Activated CD8-positive, alpha-beta T cell treated with anti-CD3 and anti-CD28 coated beads, Interleukin-2, amount 10 ng/mL, durations not matched to agents 7 days and 5 days (primary cell): ENCODE measurements around the gene RAD54L2. TPM values are rescaled to one million over a fixed set of nuclear protein-coding genes. Genes with fewer than 3 reads are reported as not detected.

Source experiments
- ATAC-seq: fragments of 150-1000 bp; cut with Tn5 transposase; one replicate; pipeline ENCODE4 v1.10.0; 2021; ENCODE audit warnings: moderate library complexity
- CTCF ChIA-PET: fragments of 350-600 bp; sonication (Branson Sonifier 250); formaldehyde crosslinking; loops from one replicate; lab custom pipeline; 2021; ENCODE audit warnings: antibody characterized with exemption; lab: Charles Lee
- POLR2A ChIA-PET: fragments of 350-600 bp; sonication (Branson Sonifier 250); formaldehyde crosslinking; loops from one replicate; lab custom pipeline; 2021; ENCODE audit warnings: antibody characterized with exemption; lab: Charles Lee
- DNase-seq: peaks from one replicate; pipeline ENCODE4 v3.0.0-alpha.2; 2020
- H3K27ac Mint-ChIP-seq: one replicate; pipeline ENCODE4 v1.8.0; 2021; ENCODE audit warnings: mild to moderate bottlenecking, mixed read lengths
- H3K27me3 Mint-ChIP-seq: one replicate; pipeline ENCODE4 v1.8.0; 2021; ENCODE audit warnings: low read depth, mixed read lengths
- H3K36me3 Mint-ChIP-seq: one replicate; pipeline ENCODE4 v1.8.0; 2021; ENCODE audit warnings: low read depth, mixed read lengths
- H3K4me1 Mint-ChIP-seq: one replicate; pipeline ENCODE4 v1.8.0; 2021; ENCODE audit warnings: low read depth, mixed read lengths
- H3K4me3 Mint-ChIP-seq: one replicate; pipeline ENCODE4 v1.8.0; 2021; ENCODE audit warnings: mild to moderate bottlenecking, mixed read lengths
- H3K9me3 Mint-ChIP-seq: one replicate; pipeline ENCODE4 v1.8.0; 2022; ENCODE audit warnings: mixed read lengths; ENCODE audit not compliant: insufficient read depth
- total RNA-seq, 2 experiments: library from RNA; stranded (reverse); gene quantifications; one replicate each; pipeline ENCODE4 v1.2.3, GENCODE V29; 2021

RAD54L2 gene, protein sequence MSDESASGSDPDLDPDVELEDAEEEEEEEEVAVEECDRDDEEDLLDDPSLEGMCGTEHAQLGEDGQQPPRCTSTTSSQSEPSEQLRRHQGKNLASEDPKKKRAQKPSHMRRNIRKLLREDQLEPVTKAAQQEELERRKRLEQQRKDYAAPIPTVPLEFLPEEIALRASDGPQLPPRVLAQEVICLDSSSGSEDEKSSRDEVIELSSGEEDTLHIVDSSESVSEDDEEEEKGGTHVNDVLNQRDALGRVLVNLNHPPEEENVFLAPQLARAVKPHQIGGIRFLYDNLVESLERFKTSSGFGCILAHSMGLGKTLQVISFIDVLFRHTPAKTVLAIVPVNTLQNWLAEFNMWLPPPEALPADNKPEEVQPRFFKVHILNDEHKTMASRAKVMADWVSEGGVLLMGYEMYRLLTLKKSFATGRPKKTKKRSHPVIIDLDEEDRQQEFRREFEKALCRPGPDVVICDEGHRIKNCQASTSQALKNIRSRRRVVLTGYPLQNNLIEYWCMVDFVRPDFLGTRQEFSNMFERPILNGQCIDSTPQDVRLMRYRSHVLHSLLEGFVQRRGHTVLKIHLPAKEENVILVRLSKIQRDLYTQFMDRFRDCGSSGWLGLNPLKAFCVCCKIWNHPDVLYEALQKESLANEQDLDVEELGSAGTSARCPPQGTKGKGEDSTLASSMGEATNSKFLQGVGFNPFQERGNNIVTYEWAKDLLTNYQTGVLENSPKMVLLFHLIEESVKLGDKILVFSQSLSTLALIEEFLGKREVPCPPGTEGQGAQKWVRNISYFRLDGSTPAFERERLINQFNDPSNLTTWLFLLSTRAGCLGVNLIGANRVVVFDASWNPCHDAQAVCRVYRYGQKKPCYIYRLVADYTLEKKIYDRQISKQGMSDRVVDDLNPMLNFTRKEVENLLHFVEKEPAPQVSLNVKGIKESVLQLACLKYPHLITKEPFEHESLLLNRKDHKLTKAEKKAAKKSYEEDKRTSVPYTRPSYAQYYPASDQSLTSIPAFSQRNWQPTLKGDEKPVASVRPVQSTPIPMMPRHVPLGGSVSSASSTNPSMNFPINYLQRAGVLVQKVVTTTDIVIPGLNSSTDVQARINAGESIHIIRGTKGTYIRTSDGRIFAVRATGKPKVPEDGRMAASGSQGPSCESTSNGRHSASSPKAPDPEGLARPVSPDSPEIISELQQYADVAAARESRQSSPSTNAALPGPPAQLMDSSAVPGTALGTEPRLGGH (N-terminal part only)
- total RNA-seq, result 10 to 100 TPM; 28.8 to 28.9 TPM

DNA sequence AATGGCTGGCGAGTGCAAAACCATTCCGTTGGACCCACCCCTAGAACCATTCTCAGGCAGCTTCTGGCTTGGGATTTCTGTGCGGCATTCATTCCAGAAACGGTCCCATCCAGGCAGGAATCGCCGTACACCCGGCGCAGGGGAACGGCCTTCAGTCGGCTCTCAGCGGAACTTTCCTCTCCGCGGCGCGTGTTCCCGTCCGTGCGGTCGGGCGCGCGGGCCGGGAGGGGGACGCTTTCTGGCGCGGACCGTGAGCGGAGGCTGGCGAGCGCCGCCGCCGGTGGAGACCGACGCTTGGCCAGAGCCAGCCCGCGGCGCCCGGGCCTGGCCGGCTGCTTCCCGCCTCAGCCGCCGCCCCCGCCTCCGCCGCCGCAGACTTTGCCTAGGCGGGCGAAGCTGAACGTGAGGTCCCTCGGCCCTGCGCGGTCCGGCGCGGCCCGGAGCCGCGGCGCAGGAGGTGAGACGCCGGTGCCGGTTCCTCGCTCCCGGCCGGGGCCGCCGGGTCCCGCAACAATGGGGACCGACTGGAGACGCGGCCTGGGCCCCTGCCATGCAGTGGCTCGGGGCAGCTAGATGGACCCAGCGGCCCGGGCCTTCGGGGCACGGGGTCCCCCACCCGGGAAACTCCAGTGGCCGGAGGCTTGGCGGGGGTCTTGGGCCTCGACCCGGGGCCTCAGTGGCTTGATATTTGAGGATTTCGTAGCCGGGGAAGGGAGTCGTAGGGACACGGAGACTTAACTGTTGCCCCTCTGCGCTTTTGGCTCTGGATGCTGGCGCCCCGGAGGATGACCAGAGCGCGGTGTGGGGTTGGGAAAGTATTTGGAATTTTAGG lies at the start of gene RAD54L2:
Gene RAD54L2, plus strand, starts transcription at position 261 of the 832 bp plus-strand sequence. CDS start 51,702 bp downstream, outside the sequence.
- peak within 1 kb of the TSS; percentile 86 for H3K4me3 Mint-ChIP-seq
- POLR2A ChIA-PET, result interaction anchor here (0.9 to 1.2 kb wide), 2 partner anchors 16 to 38 kb away, joined by 3 to 7 read pairs; no protein-coding TSS in a partner anchor
- peaks cover 9% of the 10 kb centered on the region for H3K36me3 Mint-ChIP-seq
- H3K9me3 Mint-ChIP-seq, result no peaks in the 10 kb centered on the region
- ATAC-seq, result peak; percentile 93
- H3K27me3 Mint-ChIP-seq, result no peaks in the 10 kb centered on the region
- H3K27ac Mint-ChIP-seq, result peak within 1 kb of the TSS; percentile 84
- peak; percentile 75 for DNase-seq
- CTCF ChIA-PET, result interaction anchor here (1.0 to 7.3 kb wide), 7 partner anchors 38 to 180 kb away, joined by 3 to 56 read pairs (median 5); partner anchors contain the start of gene DCAF1
- peaks cover 33% of the 10 kb centered on the region for H3K4me1 Mint-ChIP-seq

DNA sequence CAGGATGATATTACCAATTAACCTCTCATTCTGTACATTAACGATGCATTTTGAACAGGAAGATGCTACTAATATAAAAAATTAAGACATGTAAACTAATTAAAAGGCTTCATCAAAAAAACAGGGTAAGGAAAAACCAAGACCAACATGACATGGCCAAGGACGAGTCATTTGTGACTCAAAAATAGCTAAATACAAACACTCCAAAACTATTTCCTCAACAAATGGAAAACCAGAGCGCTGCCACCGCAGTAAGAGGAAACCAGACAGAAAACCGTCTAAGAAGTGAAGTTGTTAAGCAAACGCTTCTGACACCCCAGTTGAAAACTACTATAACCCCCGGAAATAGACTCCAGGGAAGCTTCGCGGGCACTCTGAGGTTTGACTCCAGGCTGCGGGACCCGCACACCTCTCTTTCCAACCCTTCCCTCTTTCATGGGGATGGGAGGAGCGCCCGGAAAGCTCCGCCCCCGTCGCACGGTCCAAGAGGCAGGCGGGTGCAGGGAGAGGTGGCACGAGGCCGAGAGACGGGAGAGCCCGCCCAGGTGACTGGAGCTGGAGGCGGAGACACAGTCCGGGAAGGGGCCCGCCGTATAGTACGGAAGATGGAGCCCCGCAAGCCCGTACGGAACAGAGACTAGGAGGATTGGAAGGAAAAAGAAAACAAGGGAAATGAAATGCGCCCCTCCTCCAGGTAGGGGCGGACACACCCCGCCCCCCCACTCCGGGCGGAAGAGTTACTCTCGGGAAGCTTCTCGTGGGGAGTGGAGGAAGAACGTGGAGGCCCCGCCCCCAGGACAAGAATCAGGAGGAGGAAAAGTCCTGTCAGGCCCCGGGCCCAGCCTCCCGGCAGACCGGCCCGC lies 39.4 kb upstream of the RAD54L2 start:
- Mint-ChIP-seq H3K27ac (peak overlapping the region; percentile 98), H3K4me3 (peak overlapping the region; percentile 84), H3K9me3 (no peaks in the 10 kb centered on the region), H3K4me1 (peaks cover 23% of the 10 kb centered on the region), H3K36me3 (peaks cover 5% of the 10 kb centered on the region), H3K27me3 (no peaks in the 10 kb centered on the region)
- peak; percentile 89 for DNase-seq
- ChIA-PET CTCF (interaction anchor here (0.7 to 7.1 kb wide), 18 partner anchors 12 to 882 kb away, joined by 3 to 238 read pairs (median 14); partner anchors contain the start of genes MANF, MAPKAPK3, RAD54L2 and RBM15B), POLR2A (interaction anchor here (0.5 to 4.8 kb wide), 24 partner anchors 10 to 930 kb away, joined by 3 to 39 read pairs (median 3); partner anchors contain the start of genes CISH, HEMK1, MANF and MAPKAPK3)
- peak; percentile 77 for ATAC-seq

DNA sequence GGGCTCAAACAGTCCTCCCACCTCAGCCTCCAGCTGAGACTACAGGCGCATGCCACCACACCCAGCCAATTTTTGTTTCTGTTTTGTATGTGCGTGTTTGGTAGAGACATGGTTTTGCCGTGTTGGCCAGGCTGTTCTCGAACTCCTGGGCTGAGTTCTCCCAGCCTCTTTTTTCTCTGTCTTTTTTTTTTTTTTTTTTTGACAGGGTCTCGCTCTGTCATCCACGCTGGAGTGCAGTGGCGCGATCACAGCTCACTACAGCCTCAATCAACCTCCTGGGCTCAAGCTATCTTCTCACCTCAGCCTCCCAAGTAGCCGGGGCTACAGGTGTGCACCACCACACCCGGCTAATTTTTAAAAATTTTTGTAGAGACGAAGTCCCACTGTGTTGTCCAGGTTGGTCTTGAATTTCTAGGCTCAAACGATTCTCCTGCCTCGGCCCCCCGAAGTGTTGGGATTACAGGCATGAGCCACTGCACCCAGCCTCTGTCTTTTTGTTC lies 37.8 kb upstream of the RAD54L2 start:
- ChIA-PET POLR2A (interaction anchor here (0.6 to 4.8 kb wide), 13 partner anchors 9 to 889 kb away, joined by 3 to 39 read pairs (median 4); partner anchors contain the start of genes CISH, MANF and TEX264), CTCF (interaction anchor here (1.0 to 7.1 kb wide), 14 partner anchors 10 to 301 kb away, joined by 3 to 238 read pairs (median 30); partner anchors contain the start of genes RAD54L2, RBM15B and TEX264)
- Mint-ChIP-seq H3K36me3 (peaks cover 2% of the 10 kb centered on the region), H3K4me1 (peaks cover 23% of the 10 kb centered on the region), H3K4me3 (peak overlapping the region; percentile 84), H3K27me3 (no peaks in the 10 kb centered on the region), H3K27ac (peak overlapping the region; percentile 98), H3K9me3 (no peaks in the 10 kb centered on the region)
- peak; percentile 41 for DNase-seq
- ATAC-seq, result no peak

DNA sequence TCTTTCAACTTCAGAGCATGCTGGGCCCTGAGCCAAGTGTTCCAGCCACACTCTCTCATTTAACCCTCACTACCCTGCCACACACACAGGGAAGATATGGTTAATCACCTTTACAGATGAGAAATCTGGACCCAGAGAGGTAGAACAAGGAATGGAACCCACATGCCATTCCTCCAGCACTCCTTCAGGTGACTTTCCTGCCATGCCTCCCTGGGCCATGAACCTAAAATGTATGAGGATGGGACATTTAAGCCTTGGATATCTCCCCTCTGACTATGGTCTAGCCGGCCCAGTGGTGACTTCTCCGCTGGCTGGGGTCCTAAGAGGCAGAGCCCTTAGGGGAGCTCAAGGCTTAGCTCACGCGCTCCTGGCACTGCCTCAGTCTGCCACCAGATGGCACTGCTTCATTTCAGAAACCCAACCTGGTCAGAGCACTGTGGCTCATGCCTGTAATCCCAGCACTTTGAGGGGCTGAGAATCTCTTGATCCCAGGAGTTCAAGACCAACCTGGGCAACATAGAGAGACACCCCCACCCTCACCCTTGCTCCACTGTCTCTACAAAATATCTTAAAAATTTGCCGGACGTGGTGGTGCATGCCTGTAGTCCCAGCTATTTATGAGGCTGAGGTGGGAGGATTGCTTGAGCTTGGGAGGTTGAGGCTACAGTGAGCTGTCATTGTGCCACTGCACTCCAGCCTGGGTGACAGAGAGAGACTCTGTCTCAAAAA lies 36.5 kb upstream of the RAD54L2 start:
- POLR2A ChIA-PET, result interaction anchor here (4.8 kb wide), 1 partner anchor 179 kb away, joined by 39 read pairs; no protein-coding TSS in a partner anchor
- no peak overlapping the region for H3K4me3 Mint-ChIP-seq
- no peaks in the 10 kb centered on the region for H3K27me3 Mint-ChIP-seq

DNA sequence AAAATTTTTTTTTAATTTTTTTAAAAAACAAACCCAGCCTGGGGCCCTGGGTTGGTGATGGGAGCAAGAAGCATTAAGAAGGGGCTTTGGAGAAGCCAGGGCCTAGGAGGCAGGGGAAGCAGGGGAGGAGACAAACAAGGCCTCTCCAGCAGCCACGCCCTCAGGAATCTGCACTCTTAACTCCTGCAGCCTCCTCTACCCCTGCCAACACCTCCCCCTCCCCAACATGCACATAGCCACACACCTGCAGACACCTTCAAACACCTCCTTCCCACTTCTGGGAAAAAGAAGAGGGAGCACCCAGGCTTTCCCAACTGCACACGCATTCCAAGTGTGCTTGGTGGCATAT lies 36.0 kb upstream of the RAD54L2 start:
- Mint-ChIP-seq H3K4me1 (peaks cover 21% of the 10 kb centered on the region), H3K27me3 (no peaks in the 10 kb centered on the region), H3K27ac (no peak overlapping the region), H3K9me3 (no peaks in the 10 kb centered on the region), H3K36me3 (peaks cover 2% of the 10 kb centered on the region), H3K4me3 (no peak overlapping the region)
- POLR2A ChIA-PET, result interaction anchor here (4.8 kb wide), 1 partner anchor 178 kb away, joined by 39 read pairs; no protein-coding TSS in a partner anchor
- ATAC-seq, result no peak
- DNase-seq, result no peak
- CTCF ChIA-PET, result interaction anchor here (0.9 to 7.1 kb wide), 28 partner anchors 8 to 439 kb away, joined by 3 to 238 read pairs (median 6); partner anchors contain the start of genes RAD54L2, RBM15B, RRP9 and TEX264

More for the DNA sequence above, 36.5 kb upstream of the RAD54L2 start:
- Mint-ChIP-seq H3K27ac (peak overlapping the region; percentile 98), H3K4me1 (peaks cover 21% of the 10 kb centered on the region), H3K36me3 (peaks cover 2% of the 10 kb centered on the region), H3K9me3 (no peaks in the 10 kb centered on the region)
- CTCF ChIA-PET, result interaction anchor here (0.6 to 7.1 kb wide), 42 partner anchors 9 to 1153 kb away, joined by 3 to 238 read pairs (median 4); partner anchors contain the start of genes MANF, RAD54L2, RBM15B and RRP9
- peak; percentile 88 for DNase-seq
- peak; percentile 18 for ATAC-seq

DNA sequence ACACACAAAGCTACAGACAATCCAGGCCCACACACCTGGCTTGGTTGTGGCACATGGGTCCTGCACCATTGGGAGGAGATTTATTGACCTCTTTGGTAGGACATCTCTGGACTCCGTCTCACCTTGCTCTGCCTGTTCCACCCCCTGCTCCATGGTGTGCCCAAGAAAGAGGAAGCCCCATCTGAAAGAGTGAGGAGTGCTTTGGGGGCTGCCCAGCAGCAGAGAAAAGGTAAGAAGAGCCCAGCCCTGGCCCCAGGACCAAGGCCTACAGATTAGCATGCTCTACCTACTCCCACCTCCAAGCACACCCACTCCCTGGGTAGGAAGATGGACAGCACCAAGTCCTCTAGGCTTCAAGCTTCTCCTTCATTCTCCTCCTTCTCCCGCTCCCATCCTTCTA lies 35.5 kb upstream of the RAD54L2 start:
- H3K27me3 Mint-ChIP-seq, result no peaks in the 10 kb centered on the region

DNA sequence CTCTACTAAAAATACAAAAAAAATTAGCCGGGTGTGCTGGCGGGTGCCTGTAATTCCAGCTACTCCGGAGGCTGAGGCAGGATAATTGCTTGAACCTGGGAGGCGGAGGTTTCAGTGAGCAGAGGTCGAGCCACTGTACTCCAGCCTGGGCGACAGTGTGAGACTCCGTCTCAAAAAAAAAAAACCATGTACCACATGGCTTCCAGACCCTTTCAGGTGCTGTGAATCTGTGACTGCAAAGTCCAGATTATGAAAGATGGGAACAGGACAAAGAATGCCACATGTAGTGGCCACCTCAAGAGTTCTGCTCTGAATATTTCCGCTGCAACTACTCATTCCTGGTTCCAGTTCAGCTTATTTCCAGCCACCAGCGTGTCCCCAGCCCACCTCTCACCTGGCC lies 30.3 kb upstream of the RAD54L2 start:
- CTCF ChIA-PET, result interaction anchor here (2.4 to 4.0 kb wide), 2 partner anchors 161 to 173 kb away, joined by 15 to 21 read pairs; no protein-coding TSS in a partner anchor
- no peaks in the 10 kb centered on the region for H3K9me3 Mint-ChIP-seq
- H3K4me3 Mint-ChIP-seq, result no peak overlapping the region
- ATAC-seq, result no peak
- POLR2A ChIA-PET, result no interaction called here
- no peaks in the 10 kb centered on the region for H3K36me3 Mint-ChIP-seq
- no peaks in the 10 kb centered on the region for H3K27me3 Mint-ChIP-seq
- peaks cover 23% of the 10 kb centered on the region for H3K4me1 Mint-ChIP-seq
- no peak overlapping the region for H3K27ac Mint-ChIP-seq
- no peak for DNase-seq

More for the DNA sequence above, 35.5 kb upstream of the RAD54L2 start:
- no peak for DNase-seq
- POLR2A ChIA-PET, result interaction anchor here (4.8 kb wide), 1 partner anchor 178 kb away, joined by 39 read pairs; no protein-coding TSS in a partner anchor
- CTCF ChIA-PET, result interaction anchor here (0.5 to 7.1 kb wide), 11 partner anchors 36 to 1946 kb away, joined by 3 to 238 read pairs (median 32); partner anchors contain the start of genes RAD54L2, RBM15B, RRP9 and TEX264
- H3K27ac Mint-ChIP-seq, result no peak overlapping the region
- peaks cover 20% of the 10 kb centered on the region for H3K4me1 Mint-ChIP-seq
- ATAC-seq, result no peak
- no peaks in the 10 kb centered on the region for H3K9me3 Mint-ChIP-seq
- H3K4me3 Mint-ChIP-seq, result no peak overlapping the region
- H3K36me3 Mint-ChIP-seq, result peaks cover 2% of the 10 kb centered on the region

DNA sequence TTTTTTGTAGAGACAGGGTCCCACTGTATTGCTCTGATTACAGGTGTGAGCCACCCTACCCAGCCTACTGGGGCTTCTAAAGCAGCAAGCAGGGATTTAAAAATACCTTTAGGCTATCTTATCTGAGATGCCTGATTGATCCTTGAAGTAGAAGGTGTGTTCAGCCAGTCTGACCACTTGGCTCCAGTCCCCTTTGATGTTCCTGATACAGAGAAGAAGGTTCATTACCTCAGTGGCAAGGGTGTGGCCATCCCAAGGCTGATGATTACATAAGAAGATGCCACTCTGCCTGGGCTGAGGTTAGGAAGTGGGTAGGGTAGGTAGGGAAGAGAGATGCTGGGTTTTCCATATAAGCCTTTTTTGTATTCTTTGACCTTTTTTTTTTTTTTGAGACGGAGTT lies 27.5 kb upstream of the RAD54L2 start:
- Mint-ChIP-seq H3K9me3 (no peaks in the 10 kb centered on the region), H3K4me1 (peaks cover 23% of the 10 kb centered on the region), H3K36me3 (no peaks in the 10 kb centered on the region), H3K27me3 (no peaks in the 10 kb centered on the region), H3K4me3 (no peak overlapping the region), H3K27ac (no peak overlapping the region)
- no peak for DNase-seq
- ChIA-PET CTCF (interaction anchor here (1.2 to 4.0 kb wide), 3 partner anchors 10 to 159 kb away, joined by 3 to 32 read pairs (median 21); partner anchors contain the start of gene DCAF1), POLR2A (interaction anchor here (1.1 kb wide), 1 partner anchor 171 kb away, joined by 3 read pairs; no protein-coding TSS in a partner anchor)
- ATAC-seq, result no peak
